Esophagus muscularis mucosa (tissue), 4 donors: ENCODE results near the gene LAMP2. TPM values are rescaled to one million over a fixed set of nuclear protein-coding genes. Genes with fewer than 3 reads are reported as not detected.

Experiments used
- DNase-seq: peaks from one replicate; pipeline ENCODE4 v3.0.0-alpha.2; 2017; ENCODE audit errors: extremely low spot score
- H3K27ac ChIP-seq, 4 donors: fragments of 200-600 bp; sonication (generic); replicated peaks in 1 of 4; 1 replicate in 3 of 4; 2 replicates in 1 of 4; pipeline ENCODE4 v1.5.1; 2016 to 2019; ENCODE audit warnings: mild to moderate bottlenecking in 1 of 4
- H3K27me3 ChIP-seq, 4 donors: fragments of 200-600 bp; sonication (generic); one replicate each; pipeline versions ENCODE4 v1.5.1 to v1.6.0; 2016 to 2019
- H3K36me3 ChIP-seq, 4 donors: fragments of 200-600 bp; sonication (generic); one replicate each; pipeline ENCODE4 v1.5.1; 2016 to 2019
- H3K4me1 ChIP-seq, 4 donors: fragments of 200-600 bp; sonication (generic); one replicate each; pipeline ENCODE4 v1.5.1; 2016 to 2019
- H3K4me3 ChIP-seq, 4 donors: fragments of 200-600 bp; sonication (generic); 1 replicate in 2 of 4; 2 replicates in 2 of 4; pipeline ENCODE4 v1.5.1; 2016 to 2019; ENCODE audit warnings: mild to moderate bottlenecking in 4 of 4, moderate library complexity in 1 of 4
- H3K9me3 ChIP-seq, 4 donors: fragments of 200-600 bp; sonication (generic); 1 replicate in 3 of 4; 2 replicates in 1 of 4; pipeline ENCODE4 v1.5.1; 2016 to 2019
- EP300 ChIP-seq: sonication (generic); formaldehyde crosslinking; IDR thresholded peaks from one replicate; pipeline ENCODE4 v1.6.1; 2017; ENCODE audit warnings: antibody characterized with exemption
- POLR2A ChIP-seq: fragments of 450-650 bp; IDR thresholded peaks from one replicate; pipeline ENCODE4 v1.6.1; 2017; ENCODE audit warnings: antibody characterized with exemption, moderate library complexity, mild to moderate bottlenecking, low read depth
- POLR2AphosphoS5 ChIP-seq, 2 donors: sonication (generic); formaldehyde crosslinking; IDR thresholded peaks; one replicate each; pipeline ENCODE4 v1.6.1; 2017; ENCODE audit warnings: antibody characterized with exemption in 2 of 2
- WGBS: methylation state at CpG from one replicate; pipeline ENCODE4 v1.1.5; 2018; 5-methylcytosine and 5-hydroxymethylcytosine counted together
- intact Hi-C: fragments of 100-400 bp; cut with DNase I; formaldehyde crosslinking; loops from one replicate; pipeline ENCODE4 v1.15.1; 2023
- total RNA-seq, 4 donors: library from RNA; depleted of rRNA; stranded (reverse); fragments of >200 nt; gene quantifications; one replicate each; pipeline versions ENCODE4 v1.1.0 to v1.2.1, GENCODE V29; 2016
- TF ChIP-seq, protein P1 (sequence below), 3 experiments: fragments of 200-600 bp in 2 of 3; fragments of 450-650 bp in 1 of 3; sonication (generic) in 2 of 3; IDR thresholded peaks; one replicate each; pipeline ENCODE4 v1.5.1; 2017 to 2019; ENCODE audit warnings: antibody characterized with exemption in 3 of 3, mild to moderate bottlenecking in 2 of 3, moderate library complexity in 1 of 3

The LAMP2 gene
- total RNA-seq, 4 donors from 2014 or later: 57.3 to 81.2 (median 67.5) TPM

DNA sequence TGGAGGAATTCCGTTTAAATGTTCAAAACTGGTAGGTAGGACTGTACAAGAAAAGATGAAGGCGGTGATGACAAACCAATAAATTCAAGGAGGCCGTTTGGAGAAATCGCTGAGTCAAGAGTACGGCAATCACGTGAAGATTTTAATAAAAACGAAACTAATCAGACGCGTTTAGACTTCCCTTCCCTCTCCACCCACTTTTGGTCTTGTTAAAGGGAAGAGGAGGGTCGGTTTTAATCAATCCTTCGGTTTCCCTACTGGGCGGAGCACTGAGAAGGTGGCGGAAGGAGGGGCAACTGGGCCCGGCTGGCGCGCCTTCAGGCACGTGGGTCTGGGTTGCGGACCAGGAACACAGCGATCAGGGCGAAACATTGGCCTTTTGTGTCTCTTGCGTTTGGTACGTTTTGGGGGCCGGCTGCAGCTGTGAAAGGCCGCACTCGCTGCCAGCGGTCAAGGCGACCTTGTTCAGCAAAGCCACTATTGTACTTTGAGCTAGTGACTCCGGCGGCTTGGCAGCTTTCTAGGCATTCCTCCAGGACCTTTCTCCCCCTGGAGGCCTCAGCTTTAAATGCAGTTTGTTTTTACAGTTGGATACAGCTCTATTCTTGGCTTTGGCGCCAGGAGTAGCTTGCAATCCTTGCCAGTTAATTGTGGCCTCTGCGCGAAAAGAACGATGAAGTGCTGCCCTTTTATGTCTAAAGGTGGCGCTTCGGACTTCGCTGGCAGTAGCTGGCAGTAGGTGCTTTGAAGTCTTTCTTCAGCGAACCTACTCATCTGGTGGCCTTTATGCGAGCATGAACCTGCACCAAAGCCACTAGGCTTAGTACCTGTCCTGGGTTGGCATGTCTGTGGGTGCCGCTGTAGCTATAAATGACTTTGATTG, 16.8 kb upstream of the LAMP2 start:
- H3K36me3 ChIP-seq: no peaks in the 10 kb centered on the region
- 20% methylated on average over 38 of the region's 39 CpGs for WGBS
- peak; percentile 91 for DNase-seq
- TF ChIP-seq, protein P1, sequence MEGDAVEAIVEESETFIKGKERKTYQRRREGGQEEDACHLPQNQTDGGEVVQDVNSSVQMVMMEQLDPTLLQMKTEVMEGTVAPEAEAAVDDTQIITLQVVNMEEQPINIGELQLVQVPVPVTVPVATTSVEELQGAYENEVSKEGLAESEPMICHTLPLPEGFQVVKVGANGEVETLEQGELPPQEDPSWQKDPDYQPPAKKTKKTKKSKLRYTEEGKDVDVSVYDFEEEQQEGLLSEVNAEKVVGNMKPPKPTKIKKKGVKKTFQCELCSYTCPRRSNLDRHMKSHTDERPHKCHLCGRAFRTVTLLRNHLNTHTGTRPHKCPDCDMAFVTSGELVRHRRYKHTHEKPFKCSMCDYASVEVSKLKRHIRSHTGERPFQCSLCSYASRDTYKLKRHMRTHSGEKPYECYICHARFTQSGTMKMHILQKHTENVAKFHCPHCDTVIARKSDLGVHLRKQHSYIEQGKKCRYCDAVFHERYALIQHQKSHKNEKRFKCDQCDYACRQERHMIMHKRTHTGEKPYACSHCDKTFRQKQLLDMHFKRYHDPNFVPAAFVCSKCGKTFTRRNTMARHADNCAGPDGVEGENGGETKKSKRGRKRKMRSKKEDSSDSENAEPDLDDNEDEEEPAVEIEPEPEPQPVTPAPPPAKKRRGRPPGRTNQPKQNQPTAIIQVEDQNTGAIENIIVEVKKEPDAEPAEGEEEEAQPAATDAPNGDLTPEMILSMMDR (IDR thresholded peaks at IDR 0.05): peak; percentile 43 to 62 (median 47)
- no peak for TF ChIP-seq EP300
- TF ChIP-seq POLR2A: no peak
- TF ChIP-seq POLR2AphosphoS5 (IDR thresholded peaks at IDR 0.05): peak; percentile 29 to 56
- peak overlapping the region; percentile 79 to 89 (median 86) for H3K27ac ChIP-seq
- no peaks in the 10 kb centered on the region for H3K27me3 ChIP-seq
- H3K9me3 ChIP-seq: no peaks in the 10 kb centered on the region
- intact Hi-C loops: no loop called here
- peak overlapping the region; percentile 53 to 65 (median 58) for H3K4me3 ChIP-seq
- H3K4me1 ChIP-seq: peaks cover 0 to 10% (median 4%) of the 10 kb centered on the region in 4 donors

DNA sequence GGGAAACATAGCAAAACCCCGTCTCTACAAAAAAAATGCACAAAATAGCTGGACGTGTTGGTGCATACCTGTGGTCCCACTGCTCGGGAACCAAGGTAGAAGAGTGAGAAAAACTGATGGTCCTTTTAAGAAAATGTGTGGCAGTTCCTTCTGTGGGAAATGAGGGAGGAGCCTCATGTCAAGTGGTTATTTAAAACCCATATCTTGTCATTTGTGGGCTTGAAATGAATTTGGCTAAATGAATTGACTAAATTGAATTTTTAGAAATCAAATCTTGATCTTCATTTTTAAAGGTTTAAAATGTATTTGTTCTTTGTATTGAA, 16.2 kb upstream of the LAMP2 start:
- H3K27ac ChIP-seq: peak overlapping the region; percentile 79 to 89 (median 86)
- peaks cover 0 to 10% (median 4%) of the 10 kb centered on the region in 4 donors for H3K4me1 ChIP-seq
- peak overlapping the region; percentile 53 to 65 (median 58) for H3K4me3 ChIP-seq
- intact Hi-C loops: no loop called here
- H3K36me3 ChIP-seq: no peaks in the 10 kb centered on the region
- TF ChIP-seq, protein P1 (IDR thresholded peaks at IDR 0.05): no peak
- TF ChIP-seq EP300: no peak
- TF ChIP-seq POLR2A: no peak
- no peak for TF ChIP-seq POLR2AphosphoS5 (IDR thresholded peaks at IDR 0.05)
- H3K9me3 ChIP-seq: no peaks in the 10 kb centered on the region
- no peak for DNase-seq
- 68% methylated on average over 3 of the region's 3 CpGs for WGBS
- no peaks in the 10 kb centered on the region for H3K27me3 ChIP-seq

DNA sequence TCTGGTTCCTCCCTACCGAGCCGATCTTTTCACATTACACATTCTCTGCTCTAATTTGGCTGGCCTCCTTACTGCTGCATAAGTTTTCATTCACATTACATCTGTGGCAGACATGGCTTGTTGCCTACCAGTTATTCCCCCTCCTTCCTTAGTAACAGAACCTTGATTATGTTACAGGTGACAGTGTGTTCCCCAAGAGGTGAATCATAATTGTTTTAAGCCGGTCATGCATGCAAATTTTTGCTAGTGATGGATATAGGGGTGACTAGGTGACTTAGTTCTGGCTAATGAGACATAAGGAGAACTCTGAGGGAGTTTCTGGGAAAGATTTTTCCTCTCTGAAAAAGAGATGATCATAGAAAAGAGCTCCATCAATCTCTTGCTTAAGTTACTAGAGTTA, 8.4 kb upstream of the LAMP2 start:
- intact Hi-C loops: loop anchor here (10.0 kb wide), 2 partner anchors 103 to 163 kb away; partner anchors contain the start of gene TMEM255A
- Histone ChIP-seq H3K27ac (no peak overlapping the region), H3K4me3 (no peak overlapping the region), H3K36me3 (no peaks in the 10 kb centered on the region), H3K27me3 (no peaks in the 10 kb centered on the region), H3K9me3 (no peaks in the 10 kb centered on the region), H3K4me1 (no peaks in the 10 kb centered on the region)
- 75% methylated on average over 3 of the region's 3 CpGs for WGBS
- no peak for DNase-seq
- TF ChIP-seq EP300 (no peak), POLR2A (no peak), POLR2AphosphoS5 (IDR thresholded peaks at IDR 0.05) (no peak)
- TF ChIP-seq, protein P1 (IDR thresholded peaks at IDR 0.05): no peak

DNA sequence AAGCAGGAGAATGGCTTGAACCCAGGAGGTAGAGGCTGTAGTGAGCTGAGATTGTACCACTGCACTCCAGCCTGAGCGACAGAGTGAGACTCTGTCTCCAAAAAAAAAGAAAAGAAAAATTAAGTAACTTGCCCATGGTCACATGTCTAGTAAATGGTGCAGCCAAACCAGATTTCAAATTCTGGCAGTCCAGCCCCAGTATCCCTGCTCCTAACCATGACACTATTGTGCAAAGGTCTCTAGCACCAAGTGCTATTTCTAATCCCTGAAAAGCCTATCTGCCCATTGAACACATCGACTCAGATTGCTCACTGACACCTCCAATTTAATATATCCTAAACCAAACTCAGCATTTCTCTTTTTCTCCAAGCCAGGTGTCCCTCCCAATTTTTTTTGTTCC, 7.6 kb upstream of the LAMP2 start:
- Histone ChIP-seq H3K27ac (no peak overlapping the region), H3K4me1 (no peaks in the 10 kb centered on the region)

More for the DNA sequence above, 7.6 kb upstream of the LAMP2 start:
- WGBS: 67% methylated on average over 2 of the region's 2 CpGs
- Histone ChIP-seq H3K27me3 (no peaks in the 10 kb centered on the region), H3K36me3 (no peaks in the 10 kb centered on the region), H3K4me3 (no peak overlapping the region), H3K9me3 (no peaks in the 10 kb centered on the region)
- intact Hi-C loops: loop anchor here (10.0 kb wide), 2 partner anchors 102 to 162 kb away; partner anchors contain the start of gene TMEM255A
- TF ChIP-seq POLR2A: no peak
- TF ChIP-seq EP300: no peak
- TF ChIP-seq, protein P1 (IDR thresholded peaks at IDR 0.05): no peak
- TF ChIP-seq POLR2AphosphoS5 (IDR thresholded peaks at IDR 0.05): no peak
- DNase-seq: no peak
